ENCODE data around the gene ISG15.
"Not testable (repeated sequence)": the region's sequence is repeated elsewhere in the genome, so short reads cannot be mapped to it uniquely, and the experiment has no call there.

ISG15 gene

GRCh38 chr1:1022302-1023009 is 9.2 kb downstream of the ISG15 start:
- Histone ChIP-seq H3K4me1 (ENCODE audit: control insufficient read depth, insufficient read depth, low read length) (peaks cover 8% of the 10 kb centered on the region), H3K9ac (ENCODE audit: low read depth, low read length) (no peak overlapping the region)

DNA sequence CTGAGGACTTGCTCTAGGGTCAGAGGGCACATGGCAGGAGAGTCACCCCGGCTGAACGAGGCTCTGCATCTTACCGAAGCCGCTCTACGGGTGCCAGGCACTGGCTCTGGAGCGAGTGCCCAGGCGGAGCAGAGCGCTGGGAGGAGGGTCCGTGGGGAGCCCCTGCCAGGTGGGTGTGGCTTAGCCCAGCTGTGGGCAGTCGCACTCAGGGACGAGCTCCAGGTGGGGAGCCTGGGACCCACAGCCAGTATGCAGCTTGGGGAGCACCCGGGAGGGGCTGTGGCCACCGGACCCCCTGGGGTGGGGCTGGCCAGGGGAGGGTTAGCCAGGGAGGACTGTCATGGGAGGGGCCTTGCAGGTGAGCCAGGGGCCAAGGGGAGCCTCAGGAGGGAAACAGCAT is 10.4 kb downstream of the ISG15 start:
- Histone ChIP-seq H3K9me3 (ENCODE audit: control insufficient read depth, insufficient read depth, low read length) (no peaks in the 10 kb centered on the region), H3K4me1 (ENCODE audit: control insufficient read depth, insufficient read depth, low read length) (peaks cover 8% of the 10 kb centered on the region), H3K4me3 (ENCODE audit: low read depth, low read length) (no peak overlapping the region), H3K27me3 (ENCODE audit: control insufficient read depth, insufficient read depth, low read length) (no peaks in the 10 kb centered on the region), H3K9ac (ENCODE audit: low read depth, low read length) (peak overlapping the region; percentile 47), H3K36me3 (ENCODE audit: control insufficient read depth, insufficient read depth, low read length) (peaks cover 23% of the 10 kb centered on the region)

More at GRCh38 chr1:1022302-1023009, 9.2 kb downstream of the ISG15 start:
- Histone ChIP-seq H3K4me3 (ENCODE audit: low read depth, low read length) (peak overlapping the region; percentile 61), H3K9me3 (ENCODE audit: control insufficient read depth, insufficient read depth, low read length) (no peaks in the 10 kb centered on the region), H3K27me3 (ENCODE audit: control insufficient read depth, insufficient read depth, low read length) (no peaks in the 10 kb centered on the region), H3K36me3 (ENCODE audit: control insufficient read depth, insufficient read depth, low read length) (peaks cover 23% of the 10 kb centered on the region)

- peaks cover 23% of the 10 kb centered on the region for H3K36me3 ChIP-seq (ENCODE audit: control insufficient read depth, insufficient read depth, low read length)
- H3K4me1 ChIP-seq (ENCODE audit: control insufficient read depth, insufficient read depth, low read length) = peaks cover 8% of the 10 kb centered on the region
- H3K9ac ChIP-seq (ENCODE audit: low read depth, low read length) = peak overlapping the region; percentile 47
- H3K27me3 ChIP-seq (ENCODE audit: control insufficient read depth, insufficient read depth, low read length) = no peaks in the 10 kb centered on the region
- no peak overlapping the region for H3K4me3 ChIP-seq (ENCODE audit: low read depth, low read length)
- H3K9me3 ChIP-seq (ENCODE audit: control insufficient read depth, insufficient read depth, low read length) = no peaks in the 10 kb centered on the region
These were observed 11.0 kb downstream of the ISG15 start for GRCh38 chr1:1024149-1024770.

GRCh38 chr1:1024771-1025699 is 11.7 kb downstream of the ISG15 start:
- Histone ChIP-seq H3K4me1 (ENCODE audit: control insufficient read depth, insufficient read depth, low read length) (peaks cover 8% of the 10 kb centered on the region), H3K27me3 (ENCODE audit: control insufficient read depth, insufficient read depth, low read length) (no peaks in the 10 kb centered on the region), H3K9me3 (ENCODE audit: control insufficient read depth, insufficient read depth, low read length) (no peaks in the 10 kb centered on the region), H3K36me3 (ENCODE audit: control insufficient read depth, insufficient read depth, low read length) (peaks cover 23% of the 10 kb centered on the region), H3K4me3 (ENCODE audit: low read depth, low read length) (no peak overlapping the region), H3K9ac (ENCODE audit: low read depth, low read length) (no peak overlapping the region)

DNA sequence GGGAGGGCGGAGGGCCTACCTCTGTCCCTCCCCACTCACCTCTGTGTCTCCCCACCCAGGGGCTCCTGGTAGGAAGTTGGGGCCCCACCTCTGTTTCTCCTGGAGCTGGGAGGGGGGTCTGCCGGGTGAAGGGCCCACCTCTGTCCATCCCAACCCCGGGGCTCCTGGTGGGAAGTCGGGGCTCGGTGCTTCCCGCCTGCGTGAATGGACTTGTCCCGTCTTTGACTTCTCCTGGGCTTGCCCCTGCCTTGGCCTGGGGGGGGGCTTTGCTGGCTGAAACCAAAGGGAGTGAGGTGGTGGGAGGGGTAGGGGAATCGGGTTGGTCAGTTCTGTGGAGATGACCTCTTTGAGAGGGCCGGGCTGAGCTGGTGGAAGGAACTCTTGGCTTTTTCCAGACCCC is 12.4 kb downstream of the ISG15 start:
- Histone ChIP-seq H3K9ac (ENCODE audit: low read depth, low read length) (no peak overlapping the region), H3K27me3 (ENCODE audit: control insufficient read depth, insufficient read depth, low read length) (no peaks in the 10 kb centered on the region), H3K4me1 (ENCODE audit: control insufficient read depth, insufficient read depth, low read length) (peaks cover 8% of the 10 kb centered on the region), H3K4me3 (ENCODE audit: low read depth, low read length) (no peak overlapping the region), H3K9me3 (ENCODE audit: control insufficient read depth, insufficient read depth, low read length) (no peaks in the 10 kb centered on the region), H3K36me3 (ENCODE audit: control insufficient read depth, insufficient read depth, low read length) (peaks cover 23% of the 10 kb centered on the region)

GRCh38 chr1:1026599-1027413 is 13.5 kb downstream of the ISG15 start:
- no peak overlapping the region for H3K9ac ChIP-seq (ENCODE audit: low read depth, low read length)
- H3K4me3 ChIP-seq (ENCODE audit: low read depth, low read length) = no peak overlapping the region
- H3K27me3 ChIP-seq (ENCODE audit: control insufficient read depth, insufficient read depth, low read length) = no peaks in the 10 kb centered on the region
- no peaks in the 10 kb centered on the region for H3K9me3 ChIP-seq (ENCODE audit: control insufficient read depth, insufficient read depth, low read length)
- H3K4me1 ChIP-seq (ENCODE audit: control insufficient read depth, insufficient read depth, low read length) = peaks cover 10% of the 10 kb centered on the region
- peaks cover 23% of the 10 kb centered on the region for H3K36me3 ChIP-seq (ENCODE audit: control insufficient read depth, insufficient read depth, low read length)

GRCh38 chr1:1027791-1028190 is 14.5 kb downstream of the ISG15 start:
- Histone ChIP-seq H3K36me3 (ENCODE audit: control insufficient read depth, insufficient read depth, low read length) (peaks cover 18% of the 10 kb centered on the region), H3K27me3 (ENCODE audit: control insufficient read depth, insufficient read depth, low read length) (no peaks in the 10 kb centered on the region), H3K4me1 (ENCODE audit: control insufficient read depth, insufficient read depth, low read length) (peaks cover 10% of the 10 kb centered on the region), H3K4me3 (ENCODE audit: low read depth, low read length) (no peak overlapping the region), H3K9ac (ENCODE audit: low read depth, low read length) (no peak overlapping the region), H3K9me3 (ENCODE audit: control insufficient read depth, insufficient read depth, low read length) (no peaks in the 10 kb centered on the region)

- not testable (repeated sequence) for H3K27me3 ChIP-seq (ENCODE audit: control insufficient read depth, insufficient read depth, low read length); H3K9me3 ChIP-seq (ENCODE audit: control insufficient read depth, insufficient read depth, low read length); H3K4me1 ChIP-seq (ENCODE audit: control insufficient read depth, insufficient read depth, low read length); H3K4me3 ChIP-seq (ENCODE audit: low read depth, low read length)
- peaks cover 13% of the 10 kb centered on the region for H3K36me3 ChIP-seq (ENCODE audit: control insufficient read depth, insufficient read depth, low read length)
- H3K9ac ChIP-seq (ENCODE audit: low read depth, low read length) = peak overlapping the region; percentile 26
These were observed 17.8 kb downstream of the ISG15 start for GRCh38 chr1:1030867-1031658.

DNA sequence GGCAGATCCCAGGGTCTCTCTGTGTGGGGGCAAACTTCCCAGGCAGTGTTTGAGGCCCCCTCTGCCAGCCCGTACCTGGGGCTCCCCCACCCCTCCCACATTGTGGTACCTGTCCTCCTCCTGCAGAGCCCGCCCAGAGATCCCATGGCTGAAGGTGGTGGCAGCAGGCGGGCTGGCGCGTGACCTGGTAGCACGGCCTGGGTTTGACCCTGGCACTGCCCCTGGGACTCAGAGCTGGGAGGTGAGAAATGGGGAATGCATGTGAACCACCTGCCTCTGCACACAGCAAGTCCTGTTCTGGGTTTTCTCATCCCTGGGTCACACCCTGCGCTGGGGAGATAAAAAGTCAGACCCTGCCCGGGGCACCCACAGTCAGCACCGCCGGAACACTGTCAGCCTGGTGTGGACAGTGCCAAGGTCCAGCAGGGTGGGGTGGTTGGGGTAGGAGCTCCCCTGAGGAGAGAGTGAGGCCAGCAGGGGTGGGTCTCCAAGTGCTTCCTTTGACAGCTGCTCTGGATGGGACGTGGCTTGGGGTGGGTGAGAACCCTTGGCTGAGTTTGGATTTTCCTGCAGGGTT is 18.4 kb downstream of the ISG15 start:
- H3K9me3 ChIP-seq (ENCODE audit: control insufficient read depth, insufficient read depth, low read length) = no peaks in the 10 kb centered on the region
- H3K36me3 ChIP-seq (ENCODE audit: control insufficient read depth, insufficient read depth, low read length) = peaks cover 14% of the 10 kb centered on the region
- H3K4me1 ChIP-seq (ENCODE audit: control insufficient read depth, insufficient read depth, low read length) = peaks cover 2% of the 10 kb centered on the region
- H3K4me3 ChIP-seq (ENCODE audit: low read depth, low read length) = no peak overlapping the region
- no peak overlapping the region for H3K9ac ChIP-seq (ENCODE audit: low read depth, low read length)
- H3K27me3 ChIP-seq (ENCODE audit: control insufficient read depth, insufficient read depth, low read length) = peaks cover 7% of the 10 kb centered on the region

DNA sequence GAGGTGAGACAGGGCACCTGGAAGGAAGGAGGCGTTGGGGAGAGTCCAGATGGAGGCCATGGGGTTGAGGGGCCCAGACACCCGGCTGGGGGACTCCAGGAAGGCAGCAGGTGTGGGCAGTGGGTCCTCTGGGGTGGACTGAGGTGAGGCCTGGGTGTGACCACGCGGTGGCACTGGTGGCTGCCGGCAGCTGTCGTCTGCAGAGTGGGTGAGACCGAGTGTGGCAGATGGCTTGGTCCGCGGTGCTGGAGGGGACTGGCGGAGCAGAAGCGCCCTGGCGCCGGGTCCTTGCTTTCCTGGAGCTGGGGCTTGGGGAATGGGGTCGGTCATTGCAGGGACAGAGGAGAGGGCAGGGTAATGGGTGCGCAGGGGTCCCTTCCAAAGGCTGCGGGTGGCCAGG is 19.1 kb downstream of the ISG15 start:
- Histone ChIP-seq H3K9ac (ENCODE audit: low read depth, low read length) (no peak overlapping the region), H3K27me3 (ENCODE audit: control insufficient read depth, insufficient read depth, low read length) (peaks cover 9% of the 10 kb centered on the region), H3K36me3 (ENCODE audit: control insufficient read depth, insufficient read depth, low read length) (peaks cover 12% of the 10 kb centered on the region), H3K4me1 (ENCODE audit: control insufficient read depth, insufficient read depth, low read length) (peaks cover 2% of the 10 kb centered on the region), H3K9me3 (ENCODE audit: control insufficient read depth, insufficient read depth, low read length) (no peaks in the 10 kb centered on the region), H3K4me3 (ENCODE audit: low read depth, low read length) (peak overlapping the region; percentile 35)
